Astrocyte of the cerebellum (primary cell): ENCODE measurements around the gene CREB3L1.
A peak's percentile ranks its signal among the peaks of the same experiment; 100 is the strongest.

Experiments
- DNase-seq: peaks from one replicate; pipeline ENCODE4 v3.0.0-alpha.2; 2011; ENCODE audit warnings: low read depth
- H3K4me3 ChIP-seq: 2 replicates; pipeline ENCODE4 v1.5.1; 2011; ENCODE audit warnings: mild to moderate bottlenecking, low read depth, low read length, moderate library complexity
- CTCF ChIP-seq: IDR thresholded peaks from 2 replicates; pipeline ENCODE4 v1.5.1; 2012; ENCODE audit warnings: low read length, low read depth, moderate library complexity, mild to moderate bottlenecking; ENCODE audit errors: missing control alignments
- in situ Hi-C: cut with HindIII; loops from 2 replicates; pipeline ENCODE4 v1.10.0; 2017; ENCODE audit warnings: low sequenced_read_pairs

Gene CREB3L1

GRCh38 chr11:46279126-46280099, 2.0 kb downstream of the CREB3L1 start:
- in situ Hi-C loops, result loop anchor here (5.0 kb wide), 1 partner anchor 37 kb away; no protein-coding TSS in a partner anchor
- TF ChIP-seq CTCF, result no peak
- DNase-seq, result no peak
- peak overlapping the region; percentile 96 for H3K4me3 ChIP-seq

- TF ChIP-seq CTCF, result no peak
- in situ Hi-C loops, result no loop called here
- no peak for DNase-seq
- H3K4me3 ChIP-seq, result peak overlapping the region; percentile 96
Observed at GRCh38 chr11:46280706-46281105, 3.2 kb downstream of the CREB3L1 start.

- H3K4me3 ChIP-seq, result peak overlapping the region; percentile 96
- in situ Hi-C loops, result no loop called here
- DNase-seq, result no peak
- no peak for TF ChIP-seq CTCF
Observed at GRCh38 chr11:46281371-46281831, 3.9 kb downstream of the CREB3L1 start.

- DNase-seq, result no peak
- in situ Hi-C loops, result no loop called here
- TF ChIP-seq CTCF, result no peak
- no peak overlapping the region for H3K4me3 ChIP-seq
Observed at GRCh38 chr11:46285173-46285572, 7.7 kb downstream of the CREB3L1 start.

GRCh38 chr11:46285594-46286033, 8.2 kb downstream of the CREB3L1 start:
- in situ Hi-C loops, result no loop called here
- no peak for TF ChIP-seq CTCF
- DNase-seq, result no peak

GRCh38 chr11:46286789-46287188, 9.3 kb downstream of the CREB3L1 start:
- no peak for DNase-seq
- no peak for TF ChIP-seq CTCF
- no peak overlapping the region for H3K4me3 ChIP-seq
- in situ Hi-C loops, result no loop called here

More at GRCh38 chr11:46285594-46286033, 8.2 kb downstream of the CREB3L1 start:
- H3K4me3 ChIP-seq, result no peak overlapping the region
